ENCODE data around the gene SSX2IP. TPM values are rescaled to one million over a fixed set of nuclear protein-coding genes. Genes with fewer than 3 reads are reported as not detected.

SSX2IP gene
- total and polyA plus RNA-seq, 2 experiments from 2014 or later = 23.2 to 28.4 TPM

- ATAC-seq = no peak
- H3K36me3 Mint-ChIP-seq (ENCODE audit: low read depth) = peaks cover 10% of the 10 kb centered on the region; the same call in 2 of the 3 replicates
- H3K79me2 ChIP-seq (replicated peaks; ENCODE audit: insufficient read depth) = peaks cover 61% of the 10 kb centered on the region
- no peak for DNase-seq (ENCODE audit: low spot score)
- no peaks in the 10 kb centered on the region for H3K27me3 ChIP-seq (ENCODE audit: insufficient read depth)
- H3K4me3 ChIP-seq = no peak overlapping the region
- H3K4me1 Mint-ChIP-seq = peaks cover 30% of the 10 kb centered on the region
- 0 out of 2 replicates have a peak overlapping the region, but pooled peaks have one; percentile 16 for H3K27ac Mint-ChIP-seq
- H3K27ac ChIP-seq (ENCODE audit: low read depth) = no peak overlapping the region
- peaks cover 28% of the 10 kb centered on the region for H3K4me1 ChIP-seq (ENCODE audit: insufficient read depth)
- H3F3A ChIP-seq (replicated peaks; ENCODE audit: low read depth) = no peaks in the 10 kb centered on the region
- no peaks in the 10 kb centered on the region for H3K36me3 ChIP-seq (ENCODE audit: insufficient read depth)
- no peak overlapping the region for H3K4me3 Mint-ChIP-seq
- no peak overlapping the region for H2AFZ ChIP-seq
- H3K27me3 Mint-ChIP-seq (ENCODE audit: insufficient read depth, low read depth, poor library complexity) = no peaks in the 10 kb centered on the region
- H3K9me2 ChIP-seq (ENCODE audit: insufficient read depth) = no peaks in the 10 kb centered on the region
- TF ChIP-seq EZH2phosphoT487 (IDR thresholded peaks at IDR 0.05; ENCODE audit: unreplicated experiment) (no peak), ZNF331 (CRISPR knock-in tag; IDR thresholded peaks at IDR 0.05; ENCODE audit: low read depth) (no peak), ETS1 (IDR thresholded peaks at IDR 0.05) (no peak), EZH2 (IDR thresholded peaks at IDR 0.05; ENCODE audit: low read depth, unreplicated experiment) (no peak), REST (IDR thresholded peaks at IDR 0.05; ENCODE audit: unreplicated experiment) (no peak), JUNB (IDR thresholded peaks at IDR 0.05; ENCODE audit: unreplicated experiment) (no peak), CREB1 (CRISPR knock-in tag; IDR thresholded peaks at IDR 0.05; ENCODE audit: low read depth) (no peak), STAT1 (IDR thresholded peaks at IDR 0.05; ENCODE audit: unreplicated experiment) (no peak), ZNF114 (CRISPR knock-in tag; IDR thresholded peaks at IDR 0.05) (no peak), POLR2AphosphoS5 (IDR thresholded peaks at IDR 0.05; ENCODE audit: low read depth) (no peak), NANOG (IDR thresholded peaks at IDR 0.05; ENCODE audit: borderline replicate concordance) (no peak)
- TF ChIP-seq, protein P1, sequence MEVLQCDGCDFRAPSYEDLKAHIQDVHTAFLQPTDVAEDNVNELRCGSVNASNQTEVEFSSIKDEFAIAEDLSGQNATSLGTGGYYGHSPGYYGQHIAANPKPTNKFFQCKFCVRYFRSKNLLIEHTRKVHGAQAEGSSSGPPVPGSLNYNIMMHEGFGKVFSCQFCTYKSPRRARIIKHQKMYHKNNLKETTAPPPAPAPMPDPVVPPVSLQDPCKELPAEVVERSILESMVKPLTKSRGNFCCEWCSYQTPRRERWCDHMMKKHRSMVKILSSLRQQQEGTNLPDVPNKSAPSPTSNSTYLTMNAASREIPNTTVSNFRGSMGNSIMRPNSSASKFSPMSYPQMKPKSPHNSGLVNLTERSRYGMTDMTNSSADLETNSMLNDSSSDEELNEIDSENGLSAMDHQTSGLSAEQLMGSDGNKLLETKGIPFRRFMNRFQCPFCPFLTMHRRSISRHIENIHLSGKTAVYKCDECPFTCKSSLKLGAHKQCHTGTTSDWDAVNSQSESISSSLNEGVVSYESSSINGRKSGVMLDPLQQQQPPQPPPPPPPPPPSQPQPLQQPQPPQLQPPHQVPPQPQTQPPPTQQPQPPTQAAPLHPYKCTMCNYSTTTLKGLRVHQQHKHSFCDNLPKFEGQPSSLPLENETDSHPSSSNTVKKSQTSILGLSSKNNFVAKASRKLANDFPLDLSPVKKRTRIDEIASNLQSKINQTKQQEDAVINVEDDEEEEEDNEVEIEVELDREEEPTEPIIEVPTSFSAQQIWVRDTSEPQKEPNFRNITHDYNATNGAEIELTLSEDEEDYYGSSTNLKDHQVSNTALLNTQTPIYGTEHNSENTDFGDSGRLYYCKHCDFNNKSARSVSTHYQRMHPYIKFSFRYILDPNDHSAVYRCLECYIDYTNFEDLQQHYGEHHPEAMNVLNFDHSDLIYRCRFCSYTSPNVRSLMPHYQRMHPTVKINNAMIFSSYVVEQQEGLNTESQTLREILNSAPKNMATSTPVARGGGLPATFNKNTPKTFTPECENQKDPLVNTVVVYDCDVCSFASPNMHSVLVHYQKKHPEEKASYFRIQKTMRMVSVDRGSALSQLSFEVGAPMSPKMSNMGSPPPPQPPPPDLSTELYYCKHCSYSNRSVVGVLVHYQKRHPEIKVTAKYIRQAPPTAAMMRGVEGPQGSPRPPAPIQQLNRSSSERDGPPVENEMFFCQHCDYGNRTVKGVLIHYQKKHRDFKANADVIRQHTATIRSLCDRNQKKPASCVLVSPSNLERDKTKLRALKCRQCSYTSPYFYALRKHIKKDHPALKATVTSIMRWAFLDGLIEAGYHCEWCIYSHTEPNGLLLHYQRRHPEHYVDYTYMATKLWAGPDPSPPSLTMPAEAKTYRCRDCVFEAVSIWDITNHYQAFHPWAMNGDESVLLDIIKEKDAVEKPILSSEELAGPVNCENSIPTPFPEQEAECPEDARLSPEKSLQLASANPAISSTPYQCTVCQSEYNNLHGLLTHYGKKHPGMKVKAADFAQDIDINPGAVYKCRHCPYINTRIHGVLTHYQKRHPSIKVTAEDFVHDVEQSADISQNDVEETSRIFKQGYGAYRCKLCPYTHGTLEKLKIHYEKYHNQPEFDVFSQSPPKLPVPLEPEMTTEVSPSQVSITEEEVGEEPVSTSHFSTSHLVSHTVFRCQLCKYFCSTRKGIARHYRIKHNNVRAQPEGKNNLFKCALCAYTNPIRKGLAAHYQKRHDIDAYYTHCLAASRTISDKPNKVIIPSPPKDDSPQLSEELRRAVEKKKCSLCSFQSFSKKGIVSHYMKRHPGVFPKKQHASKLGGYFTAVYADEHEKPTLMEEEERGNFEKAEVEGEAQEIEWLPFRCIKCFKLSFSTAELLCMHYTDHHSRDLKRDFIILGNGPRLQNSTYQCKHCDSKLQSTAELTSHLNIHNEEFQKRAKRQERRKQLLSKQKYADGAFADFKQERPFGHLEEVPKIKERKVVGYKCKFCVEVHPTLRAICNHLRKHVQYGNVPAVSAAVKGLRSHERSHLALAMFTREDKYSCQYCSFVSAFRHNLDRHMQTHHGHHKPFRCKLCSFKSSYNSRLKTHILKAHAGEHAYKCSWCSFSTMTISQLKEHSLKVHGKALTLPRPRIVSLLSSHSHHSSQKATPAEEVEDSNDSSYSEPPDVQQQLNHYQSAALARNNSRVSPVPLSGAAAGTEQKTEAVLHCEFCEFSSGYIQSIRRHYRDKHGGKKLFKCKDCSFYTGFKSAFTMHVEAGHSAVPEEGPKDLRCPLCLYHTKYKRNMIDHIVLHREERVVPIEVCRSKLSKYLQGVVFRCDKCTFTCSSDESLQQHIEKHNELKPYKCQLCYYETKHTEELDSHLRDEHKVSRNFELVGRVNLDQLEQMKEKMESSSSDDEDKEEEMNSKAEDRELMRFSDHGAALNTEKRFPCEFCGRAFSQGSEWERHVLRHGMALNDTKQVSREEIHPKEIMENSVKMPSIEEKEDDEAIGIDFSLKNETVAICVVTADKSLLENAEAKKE (CRISPR knock-in tag; IDR thresholded peaks at IDR 0.05) = no peak
- TF ChIP-seq, protein P2, sequence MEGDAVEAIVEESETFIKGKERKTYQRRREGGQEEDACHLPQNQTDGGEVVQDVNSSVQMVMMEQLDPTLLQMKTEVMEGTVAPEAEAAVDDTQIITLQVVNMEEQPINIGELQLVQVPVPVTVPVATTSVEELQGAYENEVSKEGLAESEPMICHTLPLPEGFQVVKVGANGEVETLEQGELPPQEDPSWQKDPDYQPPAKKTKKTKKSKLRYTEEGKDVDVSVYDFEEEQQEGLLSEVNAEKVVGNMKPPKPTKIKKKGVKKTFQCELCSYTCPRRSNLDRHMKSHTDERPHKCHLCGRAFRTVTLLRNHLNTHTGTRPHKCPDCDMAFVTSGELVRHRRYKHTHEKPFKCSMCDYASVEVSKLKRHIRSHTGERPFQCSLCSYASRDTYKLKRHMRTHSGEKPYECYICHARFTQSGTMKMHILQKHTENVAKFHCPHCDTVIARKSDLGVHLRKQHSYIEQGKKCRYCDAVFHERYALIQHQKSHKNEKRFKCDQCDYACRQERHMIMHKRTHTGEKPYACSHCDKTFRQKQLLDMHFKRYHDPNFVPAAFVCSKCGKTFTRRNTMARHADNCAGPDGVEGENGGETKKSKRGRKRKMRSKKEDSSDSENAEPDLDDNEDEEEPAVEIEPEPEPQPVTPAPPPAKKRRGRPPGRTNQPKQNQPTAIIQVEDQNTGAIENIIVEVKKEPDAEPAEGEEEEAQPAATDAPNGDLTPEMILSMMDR (conservative IDR thresholded peaks at IDR 0.05; ENCODE audit: low read depth in 2 of 2) = no peak
- no peaks in the 10 kb centered on the region for H3K9me3 Mint-ChIP-seq
- H3K4me2 ChIP-seq = no peak overlapping the region
- H4K20me1 ChIP-seq (replicated peaks; ENCODE audit: insufficient read depth) = no peaks in the 10 kb centered on the region
Observed at GRCh38 chr1:84669831-84670230, 20.4 kb downstream of the SSX2IP start.
